Stimulated activated CD4-positive, alpha-beta T cell treated with anti-CD3 and anti-CD28 coated beads, Interleukin-2, amount 100 ng/mL, for 24 hours (primary cell): ENCODE results near the gene SPINK2.

Experiments used
- DNase-seq, 2 donors: peaks; one replicate each; pipeline ENCODE4 v3.0.0-alpha.2; 2020

Gene SPINK2

DNA sequence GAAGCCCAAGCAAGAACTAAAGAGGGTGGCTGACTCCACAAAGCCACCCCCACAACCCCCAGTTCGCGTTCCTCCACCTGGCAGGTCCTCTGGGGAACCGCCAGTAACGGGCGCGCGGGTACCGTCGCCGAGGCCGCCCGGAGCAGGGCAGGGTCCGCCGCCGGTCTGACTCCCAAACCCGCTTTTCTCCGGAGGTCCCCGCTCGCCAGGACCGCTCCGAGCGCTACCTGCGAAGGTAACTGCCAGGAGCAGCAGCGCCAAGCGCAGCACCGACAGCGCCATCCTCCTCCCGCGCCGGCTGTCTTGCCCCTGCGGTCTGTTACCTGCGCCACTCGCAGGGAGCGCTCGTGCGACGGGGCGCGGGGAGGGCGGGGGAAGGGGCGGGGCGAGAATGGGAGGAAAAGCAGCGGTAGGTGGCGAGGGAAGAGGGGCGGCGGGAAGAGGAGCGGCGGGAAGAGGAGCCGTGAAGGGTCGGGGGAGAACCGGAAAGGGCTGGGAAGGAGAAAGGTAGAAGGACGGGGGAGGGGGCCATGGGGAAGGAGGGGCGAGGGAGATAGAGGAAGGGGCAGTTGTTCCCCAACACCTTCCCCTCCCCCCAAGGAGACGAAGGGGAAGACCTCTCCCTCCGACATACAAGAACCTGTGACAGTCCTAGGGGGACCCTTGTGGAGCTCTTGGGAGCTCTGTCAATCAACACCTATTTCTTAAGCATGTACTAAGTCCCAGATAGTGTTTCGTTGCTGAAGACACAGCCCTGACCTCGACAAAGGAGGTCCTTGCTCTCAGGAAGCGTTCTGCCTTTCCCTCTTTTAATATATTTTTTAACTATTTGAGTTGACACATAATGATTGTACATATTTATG is at the start of gene SPINK2:
SPINK2 (minus strand) TSS at position 321 of the 863 bp plus-strand sequence; CDS start at position 282, 39 bp downstream.
- DNase-seq: peak; percentile 70 to 71

- no peak for DNase-seq
These were observed 49.4 kb upstream of the SPINK2 start for GRCh38 chr4:56870946-56871345.

GRCh38 chr4:56863441-56864139 is 42.1 kb upstream of the SPINK2 start:
- DNase-seq: no peak

DNA sequence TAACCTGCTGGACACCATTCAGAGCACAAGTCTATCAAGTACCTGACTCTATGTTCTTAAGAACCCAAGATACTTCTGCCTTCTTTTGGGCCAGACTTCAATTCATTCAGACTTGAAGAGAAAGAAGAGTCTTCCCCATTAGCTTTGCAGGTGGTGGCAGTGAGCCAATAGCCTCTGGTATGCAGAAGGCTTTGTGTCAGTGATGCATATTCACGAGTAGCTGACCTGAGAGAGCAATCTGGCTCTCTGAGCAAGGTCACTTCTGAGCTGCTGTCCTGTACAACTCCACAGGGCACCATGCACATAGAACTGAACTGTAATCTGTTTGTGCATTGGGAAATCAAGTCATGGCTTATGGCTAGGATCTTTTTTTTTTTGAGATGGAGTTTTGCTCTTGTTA is 39.9 kb upstream of the SPINK2 start:
- no peak for DNase-seq

DNA sequence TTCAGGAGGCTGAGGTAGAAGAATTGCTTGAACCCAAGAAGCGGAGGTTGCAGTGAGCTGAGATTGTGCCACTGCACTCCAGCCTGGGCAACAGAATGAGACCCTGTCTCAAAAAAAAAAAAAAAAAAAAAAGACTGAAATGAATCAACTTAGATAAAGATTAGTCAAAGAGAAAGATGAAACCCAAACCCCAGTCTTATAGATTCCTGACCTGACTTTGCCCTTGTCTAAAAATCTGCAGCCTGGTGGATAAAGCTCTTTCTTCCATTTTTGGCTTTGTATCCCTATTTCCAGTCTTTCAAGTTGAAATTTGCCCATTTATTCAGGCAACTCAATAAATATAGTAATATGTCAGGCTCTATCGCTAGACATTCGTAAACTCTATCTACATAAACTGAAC is 39.3 kb upstream of the SPINK2 start:
- DNase-seq: no peak

- DNase-seq: no peak
These were observed 38.3 kb upstream of the SPINK2 start for GRCh38 chr4:56859841-56860240.

- DNase-seq: no peak
These were observed 36.3 kb upstream of the SPINK2 start for GRCh38 chr4:56857601-56858309.

GRCh38 chr4:56856656-56857055 is 35.2 kb upstream of the SPINK2 start:
- no peak for DNase-seq

- DNase-seq: no peak
These were observed 29.4 kb upstream of the SPINK2 start for GRCh38 chr4:56850910-56851309.

GRCh38 chr4:56844802-56845580 is 23.5 kb upstream of the SPINK2 start:
- DNase-seq: no peak

DNA sequence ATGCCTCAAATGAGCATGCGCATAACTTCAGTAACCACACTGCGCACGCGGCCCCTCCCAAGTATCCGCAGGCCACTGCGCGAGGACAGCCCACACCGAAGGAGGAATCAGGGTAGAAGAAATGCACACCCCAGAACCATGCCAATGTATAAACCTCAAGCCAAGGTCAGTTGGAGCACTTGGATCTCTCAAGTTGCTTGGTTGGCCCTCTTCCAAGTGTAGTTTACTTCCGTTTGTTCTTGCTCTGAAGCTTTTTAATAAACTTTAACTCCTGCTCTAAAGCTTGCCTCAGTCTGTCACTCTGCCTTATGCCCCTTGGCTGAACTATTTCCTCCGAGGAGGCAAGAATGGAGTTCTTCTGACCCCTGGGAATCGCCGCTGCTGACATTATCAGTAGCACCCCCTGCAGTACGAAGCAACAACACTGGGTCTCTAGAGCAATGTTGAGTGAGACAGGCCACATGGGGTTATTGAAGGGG is 22.0 kb upstream of the SPINK2 start:
- DNase-seq: no peak

GRCh38 chr4:56840559-56840958 is 19.1 kb upstream of the SPINK2 start:
- DNase-seq: no peak

DNA sequence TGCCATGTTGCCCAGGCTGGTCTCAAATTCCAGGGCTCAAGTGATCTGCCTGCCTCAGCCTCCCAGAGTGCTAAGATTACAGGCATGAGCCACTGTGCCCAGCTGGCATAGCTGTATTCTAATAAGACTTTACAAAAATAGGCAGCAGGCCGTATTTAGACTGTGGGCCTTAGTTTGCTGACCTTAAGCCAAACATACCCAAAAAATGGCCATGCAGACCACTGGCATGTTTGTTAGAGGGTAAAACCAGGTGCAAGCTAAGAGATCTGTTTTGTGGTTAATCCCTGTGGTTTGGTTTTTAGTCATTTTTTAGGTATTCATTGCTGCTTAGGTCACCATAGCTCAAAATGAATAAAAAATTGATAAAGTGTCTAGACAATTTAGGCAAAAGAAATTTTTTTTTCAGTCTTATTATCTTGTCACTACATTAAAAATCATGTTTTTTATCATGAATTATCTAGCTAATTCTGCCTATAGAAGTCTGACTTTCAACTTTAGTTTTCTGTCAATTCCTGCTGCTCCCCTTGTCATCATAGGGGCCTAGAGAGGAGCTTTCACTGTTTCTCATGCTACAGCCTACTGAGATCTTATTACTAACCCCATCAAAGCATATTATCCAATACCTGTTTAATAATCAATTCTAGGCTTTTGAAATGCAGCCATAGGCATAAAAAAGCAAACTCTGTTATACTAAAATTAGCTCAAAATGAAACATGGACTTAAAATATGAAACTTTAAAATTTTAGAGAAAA is 7.5 kb upstream of the SPINK2 start:
- DNase-seq: no peak

GRCh38 chr4:56823933-56824600 is 2.6 kb upstream of the SPINK2 start:
- DNase-seq: no peak

DNA sequence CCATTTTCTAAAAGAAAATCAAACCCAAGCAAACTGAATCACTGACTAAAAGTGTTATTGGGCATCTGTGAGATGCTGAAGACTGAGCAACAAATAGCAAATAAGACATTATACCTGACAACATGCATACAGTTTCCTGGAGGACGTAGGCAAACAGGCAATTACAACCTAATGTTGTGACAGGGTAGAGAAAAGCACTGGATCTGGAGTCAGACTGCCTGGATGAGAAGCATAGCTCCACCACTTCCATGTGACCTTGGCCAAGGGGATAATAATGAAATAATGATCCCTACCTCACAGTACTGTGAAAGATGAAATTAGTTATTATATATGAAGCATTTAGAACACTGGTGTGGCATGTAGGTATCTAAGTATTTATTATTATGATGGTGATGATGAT is 2.7 kb downstream of the SPINK2 start:
- no peak for DNase-seq

- DNase-seq: peak; percentile 32 to 46
These were observed 3.5 kb downstream of the SPINK2 start for GRCh38 chr4:56817840-56818491.

GRCh38 chr4:56806666-56807065 is 14.8 kb downstream of the SPINK2 start:
- no peak for DNase-seq

GRCh38 chr4:56804551-56804950 is 16.9 kb downstream of the SPINK2 start:
- no peak for DNase-seq

GRCh38 chr4:56803471-56803870 is 18.0 kb downstream of the SPINK2 start:
- no peak for DNase-seq
